PC-3 (cell line): Measurements from ENCODE around the gene PTPRD. TPM values are rescaled to one million over a fixed set of nuclear protein-coding genes. Genes with fewer than 3 reads are reported as not detected.

Experiments
- ATAC-seq: fragments of 200-7000 bp; cut with Tn5 transposase; 2 replicates; pipeline ENCODE4 v1.9.1; 2020; ENCODE audit warnings: mild to moderate bottlenecking, moderate library complexity
- BruUV-seq: library from RNA; stranded (reverse); fragments of 400-500 nt; replicated peaks from 2 replicates; lab custom pipeline; 2021; lab: Mats Ljungman, UMichigan
- CTCF ChIA-PET: fragments of 300-600 bp; sonication (Branson Sonifier 250); formaldehyde crosslinking; loops from one replicate; lab custom pipeline; 2022; ENCODE audit warnings: antibody characterized with exemption; lab: Charles Lee
- POLR2A ChIA-PET: fragments of 300-600 bp; sonication (Branson Sonifier 250); formaldehyde crosslinking; loops from one replicate; lab custom pipeline; 2022; ENCODE audit warnings: antibody characterized with exemption; ENCODE audit not compliant: unreplicated experiment; lab: Charles Lee
- DNase-seq: peaks from one replicate; pipeline ENCODE4 v3.0.0-alpha.2; 2015
- H2AFZ ChIP-seq: fragments of 300-600 bp; sonication (generic); 2 replicates; pipeline ENCODE4 v1.6.0; 2016; ENCODE audit warnings: antibody characterized with exemption, low read length
- H3F3A ChIP-seq: fragments of 300-600 bp; sonication (generic); one replicate; pipeline ENCODE4 v1.6.0; 2017; ENCODE audit warnings: antibody characterized with exemption, low read length, control low read depth, mild to moderate bottlenecking; ENCODE audit not compliant: unreplicated experiment
- H3K27ac ChIP-seq: fragments of 300-600 bp; sonication (generic); 2 replicates; pipeline ENCODE4 v1.5.1; 2016; ENCODE audit warnings: mild to moderate bottlenecking, low read length
- H3K27me3 ChIP-seq: fragments of 300-600 bp; sonication (generic); 2 replicates; pipeline ENCODE4 v1.6.1; 2016; ENCODE audit warnings: low read length, mixed read lengths
- H3K36me3 ChIP-seq: fragments of 300-600 bp; sonication (generic); 2 replicates; pipeline ENCODE4 v1.6.1; 2016; ENCODE audit warnings: low read depth, mixed run types, low read length, mixed read lengths
- H3K4me1 ChIP-seq: fragments of 300-600 bp; sonication (generic); 2 replicates; pipeline ENCODE4 v1.5.1; 2016; ENCODE audit warnings: low read length; ENCODE audit not compliant: insufficient read depth
- H3K4me2 ChIP-seq: fragments of 300-600 bp; sonication (generic); 2 replicates; pipeline ENCODE4 v1.6.0; 2016; ENCODE audit warnings: low read length
- H3K4me3 ChIP-seq: fragments of 300-600 bp; sonication (generic); 2 replicates; pipeline ENCODE4 v1.5.1; 2016; ENCODE audit warnings: mild to moderate bottlenecking, low read length, mixed read lengths
- H3K79me2 ChIP-seq: fragments of 300-600 bp; sonication (generic); 2 replicates; pipeline ENCODE4 v1.6.1; 2017; ENCODE audit warnings: low read length, mixed read lengths
- H3K9ac ChIP-seq: fragments of 300-600 bp; sonication (generic); 2 replicates; pipeline ENCODE4 v1.6.0; 2016; ENCODE audit warnings: mild to moderate bottlenecking, low read length
- H3K9me2 ChIP-seq: fragments of 300-600 bp; sonication (generic); replicated peaks from 2 replicates; pipeline ENCODE4 v1.6.1; 2016; ENCODE audit warnings: mixed run types, low read length, mixed read lengths
- H3K9me3 ChIP-seq: fragments of 300-600 bp; sonication (generic); 2 replicates; pipeline ENCODE4 v1.6.1; 2016; ENCODE audit warnings: low read length, mixed read lengths
- H4K20me1 ChIP-seq: fragments of 300-600 bp; sonication (generic); 2 replicates; pipeline ENCODE4 v1.6.1; 2016; ENCODE audit warnings: low read length, mixed read lengths
- EZH2 ChIP-seq: fragments of 300-600 bp; sonication (generic); IDR thresholded peaks from one replicate; pipeline ENCODE4 v1.6.1; 2017; ENCODE audit warnings: antibody characterized with exemption, mild to moderate bottlenecking, low read length; ENCODE audit not compliant: unreplicated experiment
- EZH2phosphoT487 ChIP-seq: fragments of 300-600 bp; sonication (generic); IDR thresholded peaks from 2 replicates; pipeline ENCODE4 v1.6.1; 2018; ENCODE audit warnings: mild to moderate bottlenecking, antibody characterized with exemption, low read length, borderline replicate concordance
- intact Hi-C: fragments of 100-400 bp; cut with micrococcal nuclease; formaldehyde crosslinking; loops from 2 replicates; pipeline ENCODE4 v1.9.0; 2023
- total RNA-seq: library from RNA; depleted of rRNA; stranded (reverse); fragments of >200 nt; gene quantifications from 2 replicates; pipeline ENCODE4 v1.2.3, GENCODE V29; 2014
- TF ChIP-seq, protein P1 (sequence below): fragments of 300-600 bp; sonication (generic); conservative IDR thresholded peaks from 2 replicates; pipeline ENCODE4 v1.5.1; 2017; ENCODE audit warnings: antibody characterized with exemption, low read depth, mild to moderate bottlenecking, low read length

Gene PTPRD
- total RNA-seq, 1 experiment from 2014 or later: not detected

DNA sequence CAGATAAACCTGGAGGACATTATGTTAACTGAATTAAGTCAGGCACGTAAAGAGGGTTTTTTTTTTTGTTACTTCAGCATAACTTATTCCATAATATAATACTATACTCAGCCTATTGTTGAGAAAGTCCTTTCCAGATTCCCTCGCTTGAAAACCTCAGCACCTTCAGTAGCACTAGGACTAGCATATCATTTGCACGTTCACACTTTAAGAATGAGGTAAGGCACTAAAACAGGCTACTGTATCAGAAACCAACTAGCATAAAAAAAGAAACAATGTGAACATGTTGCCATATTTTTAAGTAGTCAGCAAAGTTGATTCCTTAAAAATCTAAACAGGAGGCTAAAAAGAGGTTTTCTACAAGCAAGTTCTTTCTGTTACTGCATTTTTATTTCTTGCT is 504.0 kb downstream of the PTPRD start:
- CTCF ChIA-PET: no interaction called here
- Histone ChIP-seq H3K9me2 (no peaks in the 10 kb centered on the region), H3K79me2 (no peaks in the 10 kb centered on the region), H3K27me3 (no peaks in the 10 kb centered on the region), H3K9me3 (no peaks in the 10 kb centered on the region), H3K4me3 (no peak overlapping the region), H3K27ac (no peak overlapping the region), H3K36me3 (no peaks in the 10 kb centered on the region), H3K4me1 (no peaks in the 10 kb centered on the region), H3K9ac (no peak overlapping the region), H3K4me2 (no peak overlapping the region), H2AFZ (no peak overlapping the region), H4K20me1 (no peaks in the 10 kb centered on the region), H3F3A (no peaks in the 10 kb centered on the region)
- POLR2A ChIA-PET: no interaction called here
- no peak for ATAC-seq
- intact Hi-C loops: no loop called here
- BruUV-seq: no TSS peak
- DNase-seq: no peak
- TF ChIP-seq EZH2: no peak
- TF ChIP-seq, protein P1, sequence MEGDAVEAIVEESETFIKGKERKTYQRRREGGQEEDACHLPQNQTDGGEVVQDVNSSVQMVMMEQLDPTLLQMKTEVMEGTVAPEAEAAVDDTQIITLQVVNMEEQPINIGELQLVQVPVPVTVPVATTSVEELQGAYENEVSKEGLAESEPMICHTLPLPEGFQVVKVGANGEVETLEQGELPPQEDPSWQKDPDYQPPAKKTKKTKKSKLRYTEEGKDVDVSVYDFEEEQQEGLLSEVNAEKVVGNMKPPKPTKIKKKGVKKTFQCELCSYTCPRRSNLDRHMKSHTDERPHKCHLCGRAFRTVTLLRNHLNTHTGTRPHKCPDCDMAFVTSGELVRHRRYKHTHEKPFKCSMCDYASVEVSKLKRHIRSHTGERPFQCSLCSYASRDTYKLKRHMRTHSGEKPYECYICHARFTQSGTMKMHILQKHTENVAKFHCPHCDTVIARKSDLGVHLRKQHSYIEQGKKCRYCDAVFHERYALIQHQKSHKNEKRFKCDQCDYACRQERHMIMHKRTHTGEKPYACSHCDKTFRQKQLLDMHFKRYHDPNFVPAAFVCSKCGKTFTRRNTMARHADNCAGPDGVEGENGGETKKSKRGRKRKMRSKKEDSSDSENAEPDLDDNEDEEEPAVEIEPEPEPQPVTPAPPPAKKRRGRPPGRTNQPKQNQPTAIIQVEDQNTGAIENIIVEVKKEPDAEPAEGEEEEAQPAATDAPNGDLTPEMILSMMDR: no peak
- TF ChIP-seq EZH2phosphoT487: no peak

DNA sequence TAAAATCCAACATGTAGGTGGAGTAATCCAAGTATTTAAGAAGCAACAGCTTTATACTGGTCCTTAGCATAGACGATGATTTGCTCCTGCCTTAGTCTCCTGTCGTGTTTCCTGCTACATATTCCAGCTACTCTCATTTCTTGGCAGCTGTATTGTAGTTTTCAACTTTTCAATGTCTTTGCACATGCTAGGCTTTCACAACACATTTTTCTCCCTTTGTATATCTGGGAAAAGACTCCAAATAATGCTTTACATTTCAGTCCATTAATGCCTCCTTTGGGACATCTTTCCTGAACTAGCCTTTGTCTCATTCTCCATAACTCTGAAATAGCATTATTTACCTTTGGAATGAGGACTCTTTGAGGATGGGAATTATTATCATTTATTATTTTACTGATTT is 508.0 kb downstream of the PTPRD start:
- Histone ChIP-seq H3F3A (no peaks in the 10 kb centered on the region), H3K9me3 (no peaks in the 10 kb centered on the region), H3K36me3 (no peaks in the 10 kb centered on the region), H2AFZ (no peak overlapping the region), H3K9me2 (no peaks in the 10 kb centered on the region), H3K4me2 (no peak overlapping the region), H4K20me1 (no peaks in the 10 kb centered on the region), H3K27ac (no peak overlapping the region), H3K79me2 (no peaks in the 10 kb centered on the region), H3K4me3 (no peak overlapping the region), H3K4me1 (no peaks in the 10 kb centered on the region), H3K9ac (no peak overlapping the region), H3K27me3 (no peaks in the 10 kb centered on the region)
- no TSS peak for BruUV-seq
- CTCF ChIA-PET: no interaction called here
- intact Hi-C loops: no loop called here
- ATAC-seq (no peak), DNase-seq (no peak)
- TF ChIP-seq, protein P1: no peak
- POLR2A ChIA-PET: no interaction called here

DNA sequence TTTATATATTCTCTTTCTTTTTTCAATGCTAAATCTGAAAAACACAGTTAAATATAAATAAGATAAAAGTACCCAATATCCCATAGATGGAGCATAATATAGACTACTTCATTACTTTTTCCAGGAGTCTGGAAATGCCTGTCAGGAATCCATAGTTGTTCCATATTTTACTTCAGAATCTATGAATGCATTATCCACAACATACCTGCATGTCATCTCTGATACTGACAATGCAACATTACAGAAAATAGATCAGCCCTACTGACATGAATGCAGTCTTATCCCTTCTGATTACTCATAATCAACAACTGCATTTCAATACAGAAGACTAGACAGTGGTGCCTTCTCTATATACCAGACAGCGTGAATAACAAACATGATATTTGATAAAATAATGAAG is 517.6 kb downstream of the PTPRD start:
- no peaks in the 10 kb centered on the region for H3K79me2 ChIP-seq
- no peaks in the 10 kb centered on the region for H3F3A ChIP-seq
- no peaks in the 10 kb centered on the region for H3K9me3 ChIP-seq
- no peak overlapping the region for H3K4me3 ChIP-seq
- intact Hi-C loops: no loop called here
- ChIA-PET CTCF (no interaction called here), POLR2A (no interaction called here)
- no peaks in the 10 kb centered on the region for H3K4me1 ChIP-seq
- no peak for DNase-seq
- no peak overlapping the region for H3K9ac ChIP-seq
- no peaks in the 10 kb centered on the region for H3K9me2 ChIP-seq
- no peak for ATAC-seq
- no TSS peak for BruUV-seq
- no peak overlapping the region for H2AFZ ChIP-seq
- TF ChIP-seq EZH2phosphoT487 (no peak), EZH2 (no peak)
- TF ChIP-seq, protein P1: no peak
- no peak overlapping the region for H3K27ac ChIP-seq
- no peaks in the 10 kb centered on the region for H4K20me1 ChIP-seq
- H3K27me3 ChIP-seq: no peaks in the 10 kb centered on the region
- H3K36me3 ChIP-seq: no peaks in the 10 kb centered on the region
- no peak overlapping the region for H3K4me2 ChIP-seq
